ENCODE data around the gene NRIP1. TPM values are rescaled to one million over a fixed set of nuclear protein-coding genes. Genes with fewer than 3 reads are reported as not detected.
"Not testable (repeated sequence)": the region's sequence is repeated elsewhere in the genome, so short reads cannot be mapped to it uniquely, and the experiment has no call there.

Gene NRIP1
- total RNA-seq, 1 donor from 2014 or later = 58.5 TPM

- H3K9me3 ChIP-seq (ENCODE audit: control insufficient read depth in 3 of 3, low read length in 3 of 3); H3K9ac ChIP-seq (ENCODE audit: low read depth in 1 of 3, low read length in 3 of 3); H3K27me3 ChIP-seq (ENCODE audit: control insufficient read depth in 3 of 3, insufficient read depth in 3 of 3, low read length in 3 of 3); H3K4me3 ChIP-seq (ENCODE audit: low read length in 3 of 3); H3K27ac ChIP-seq (ENCODE audit: low read depth, low read length); H3K36me3 ChIP-seq (ENCODE audit: control insufficient read depth in 3 of 3, insufficient read depth in 3 of 3, low read length in 3 of 3): not testable (repeated sequence)
- peaks cover 0 to 15% (median 0%) of the 10 kb centered on the region in 3 donors for H3K4me1 ChIP-seq (ENCODE audit: control insufficient read depth in 3 of 3, insufficient read depth in 3 of 3, low read length in 3 of 3)
Measured at GRCh38 chr21:15030861-15031260, 33.9 kb downstream of the NRIP1 start.

DNA sequence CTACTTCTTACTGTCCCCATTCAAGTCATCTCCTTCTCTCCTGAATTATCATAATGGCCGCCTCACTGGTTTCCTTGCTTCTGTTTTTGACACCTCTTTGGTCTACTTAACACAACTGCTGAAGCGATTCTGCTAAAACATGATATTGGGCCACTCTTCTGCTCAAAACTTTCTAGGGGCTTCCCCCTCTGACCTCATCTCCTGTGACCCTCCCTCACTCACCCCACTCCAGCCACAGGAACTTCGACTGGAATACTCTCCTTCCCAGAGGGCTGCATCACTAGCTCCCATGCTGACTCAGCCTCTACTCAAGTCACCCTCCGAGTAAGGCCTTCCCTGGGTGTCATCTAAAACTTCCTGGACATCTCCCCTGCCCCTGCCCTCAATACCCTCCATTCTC lies 35.7 kb downstream of the NRIP1 start:
- no peak overlapping the region for H3K27ac ChIP-seq (ENCODE audit: low read depth, low read length)
- no peaks in the 10 kb centered on the region for H3K36me3 ChIP-seq (ENCODE audit: control insufficient read depth in 3 of 3, insufficient read depth in 3 of 3, low read length in 3 of 3)
- no peak overlapping the region for H3K9ac ChIP-seq (ENCODE audit: low read depth in 1 of 3, low read length in 3 of 3)
- peaks cover 0 to 11% (median 0%) of the 10 kb centered on the region in 3 donors for H3K4me1 ChIP-seq (ENCODE audit: control insufficient read depth in 3 of 3, insufficient read depth in 3 of 3, low read length in 3 of 3)
- no peak overlapping the region for H3K4me3 ChIP-seq (ENCODE audit: low read length in 3 of 3)
- H3K9me3 ChIP-seq (ENCODE audit: control insufficient read depth in 3 of 3, low read length in 3 of 3) = no peaks in the 10 kb centered on the region
- no peaks in the 10 kb centered on the region for H3K27me3 ChIP-seq (ENCODE audit: control insufficient read depth in 3 of 3, insufficient read depth in 3 of 3, low read length in 3 of 3)

DNA sequence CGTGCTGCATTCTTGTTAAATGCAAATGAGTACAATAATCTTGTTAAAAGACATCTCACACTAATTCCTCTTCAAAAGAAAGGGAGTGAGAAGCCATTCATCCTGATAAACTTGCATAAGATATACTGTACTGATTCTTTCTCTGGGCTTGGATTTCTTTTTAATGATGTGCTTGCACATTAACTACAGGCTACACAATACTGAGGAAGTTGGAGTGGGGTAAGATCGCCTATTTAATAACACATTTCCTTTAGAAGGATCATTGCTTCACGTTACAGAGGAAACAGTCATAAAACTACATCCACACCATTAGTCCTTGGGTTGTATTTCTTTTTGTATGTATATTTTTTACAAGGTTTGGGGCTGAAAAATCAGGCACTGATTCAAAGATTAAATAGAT lies 36.6 kb downstream of the NRIP1 start:
- no peaks in the 10 kb centered on the region for H3K27me3 ChIP-seq (ENCODE audit: control insufficient read depth in 3 of 3, insufficient read depth in 3 of 3, low read length in 3 of 3)
- H3K4me1 ChIP-seq (ENCODE audit: control insufficient read depth in 3 of 3, insufficient read depth in 3 of 3, low read length in 3 of 3) = peaks cover 0 to 10% (median 0%) of the 10 kb centered on the region in 3 donors
- H3K9me3 ChIP-seq (ENCODE audit: control insufficient read depth in 3 of 3, low read length in 3 of 3) = no peaks in the 10 kb centered on the region
- no peak overlapping the region for H3K4me3 ChIP-seq (ENCODE audit: low read length in 3 of 3)
- H3K9ac ChIP-seq (ENCODE audit: low read depth in 1 of 3, low read length in 3 of 3) = no peak overlapping the region
- H3K36me3 ChIP-seq (ENCODE audit: control insufficient read depth in 3 of 3, insufficient read depth in 3 of 3, low read length in 3 of 3) = no peaks in the 10 kb centered on the region
- no peak overlapping the region for H3K27ac ChIP-seq (ENCODE audit: low read depth, low read length)

- H3K9me3 ChIP-seq (ENCODE audit: control insufficient read depth in 3 of 3, low read length in 3 of 3) = no peaks in the 10 kb centered on the region
- no peaks in the 10 kb centered on the region for H3K36me3 ChIP-seq (ENCODE audit: control insufficient read depth in 3 of 3, insufficient read depth in 3 of 3, low read length in 3 of 3)
- H3K27me3 ChIP-seq (ENCODE audit: control insufficient read depth in 3 of 3, insufficient read depth in 3 of 3, low read length in 3 of 3) = no peaks in the 10 kb centered on the region
- peaks cover 0 to 10% (median 0%) of the 10 kb centered on the region in 3 donors for H3K4me1 ChIP-seq (ENCODE audit: control insufficient read depth in 3 of 3, insufficient read depth in 3 of 3, low read length in 3 of 3)
- H3K27ac ChIP-seq (ENCODE audit: low read depth, low read length) = no peak overlapping the region
- H3K9ac ChIP-seq (ENCODE audit: low read depth in 1 of 3, low read length in 3 of 3) = no peak overlapping the region
- H3K4me3 ChIP-seq (ENCODE audit: low read length in 3 of 3) = no peak overlapping the region
Measured at GRCh38 chr21:15027056-15027455, 37.7 kb downstream of the NRIP1 start.

- Histone ChIP-seq H3K9me3 (ENCODE audit: control insufficient read depth in 3 of 3, low read length in 3 of 3) (no peaks in the 10 kb centered on the region), H3K27me3 (ENCODE audit: control insufficient read depth in 3 of 3, insufficient read depth in 3 of 3, low read length in 3 of 3) (no peaks in the 10 kb centered on the region)
Measured at GRCh38 chr21:15026370-15026769, 38.4 kb downstream of the NRIP1 start.

GRCh38 chr21:15023776-15024175 lies 41.0 kb downstream of the NRIP1 start:
- H3K4me3 ChIP-seq (ENCODE audit: low read length in 3 of 3) = no peak overlapping the region
- H3K9me3 ChIP-seq (ENCODE audit: control insufficient read depth in 3 of 3, low read length in 3 of 3) = no peaks in the 10 kb centered on the region
- no peaks in the 10 kb centered on the region for H3K36me3 ChIP-seq (ENCODE audit: control insufficient read depth in 3 of 3, insufficient read depth in 3 of 3, low read length in 3 of 3)
- no peak overlapping the region for H3K27ac ChIP-seq (ENCODE audit: low read depth, low read length)
- no peak overlapping the region for H3K9ac ChIP-seq (ENCODE audit: low read depth in 1 of 3, low read length in 3 of 3)
- no peaks in the 10 kb centered on the region for H3K27me3 ChIP-seq (ENCODE audit: control insufficient read depth in 3 of 3, insufficient read depth in 3 of 3, low read length in 3 of 3)
- H3K4me1 ChIP-seq (ENCODE audit: control insufficient read depth in 3 of 3, insufficient read depth in 3 of 3, low read length in 3 of 3) = peaks cover 0 to 3% (median 0%) of the 10 kb centered on the region in 3 donors

More at GRCh38 chr21:15026370-15026769, 38.4 kb downstream of the NRIP1 start:
- Histone ChIP-seq H3K36me3 (ENCODE audit: control insufficient read depth in 3 of 3, insufficient read depth in 3 of 3, low read length in 3 of 3) (no peaks in the 10 kb centered on the region), H3K27ac (ENCODE audit: low read depth, low read length) (no peak overlapping the region), H3K9ac (ENCODE audit: low read depth in 1 of 3, low read length in 3 of 3) (no peak overlapping the region), H3K4me1 (ENCODE audit: control insufficient read depth in 3 of 3, insufficient read depth in 3 of 3, low read length in 3 of 3) (peaks cover 0 to 10% (median 0%) of the 10 kb centered on the region in 3 donors), H3K4me3 (ENCODE audit: low read length in 3 of 3) (no peak overlapping the region)

DNA sequence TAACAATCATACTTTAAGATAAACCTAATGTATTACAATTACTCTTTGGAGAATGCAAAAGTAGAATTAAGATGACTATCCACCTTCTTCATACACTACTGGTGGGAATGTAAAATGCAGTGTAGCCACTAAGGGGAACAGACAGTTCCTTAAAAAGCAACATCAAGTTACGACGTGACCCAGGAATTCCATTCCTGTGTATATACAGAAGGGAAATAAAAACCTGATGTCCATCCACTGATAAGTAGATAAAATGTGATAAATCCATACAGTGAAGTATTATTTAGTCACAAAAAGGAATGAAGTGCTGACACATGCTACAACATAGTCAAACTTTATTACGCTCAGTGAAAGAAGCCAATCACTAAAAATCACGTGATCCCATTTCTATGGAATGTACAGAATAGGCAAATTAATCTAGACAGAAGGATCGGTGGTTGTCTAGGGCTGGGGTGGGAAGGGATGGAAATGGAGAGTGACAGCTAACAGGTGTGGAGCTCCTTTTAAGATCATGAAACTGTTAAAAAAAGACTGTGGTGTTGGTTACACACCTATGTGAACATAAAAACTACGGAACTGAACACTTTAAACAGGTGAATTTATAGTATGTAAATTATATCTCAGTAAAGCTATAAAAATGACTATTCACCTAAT lies 42.1 kb downstream of the NRIP1 start:
- Histone ChIP-seq H3K4me3 (ENCODE audit: low read length in 3 of 3) (no peak overlapping the region), H3K4me1 (ENCODE audit: control insufficient read depth in 3 of 3, insufficient read depth in 3 of 3, low read length in 3 of 3) (peaks cover 0 to 2% (median 0%) of the 10 kb centered on the region in 3 donors), H3K27ac (ENCODE audit: low read depth, low read length) (no peak overlapping the region), H3K9ac (ENCODE audit: low read depth in 1 of 3, low read length in 3 of 3) (no peak overlapping the region), H3K27me3 (ENCODE audit: control insufficient read depth in 3 of 3, insufficient read depth in 3 of 3, low read length in 3 of 3) (no peaks in the 10 kb centered on the region), H3K9me3 (ENCODE audit: control insufficient read depth in 3 of 3, low read length in 3 of 3) (no peaks in the 10 kb centered on the region), H3K36me3 (ENCODE audit: control insufficient read depth in 3 of 3, insufficient read depth in 3 of 3, low read length in 3 of 3) (no peaks in the 10 kb centered on the region)

DNA sequence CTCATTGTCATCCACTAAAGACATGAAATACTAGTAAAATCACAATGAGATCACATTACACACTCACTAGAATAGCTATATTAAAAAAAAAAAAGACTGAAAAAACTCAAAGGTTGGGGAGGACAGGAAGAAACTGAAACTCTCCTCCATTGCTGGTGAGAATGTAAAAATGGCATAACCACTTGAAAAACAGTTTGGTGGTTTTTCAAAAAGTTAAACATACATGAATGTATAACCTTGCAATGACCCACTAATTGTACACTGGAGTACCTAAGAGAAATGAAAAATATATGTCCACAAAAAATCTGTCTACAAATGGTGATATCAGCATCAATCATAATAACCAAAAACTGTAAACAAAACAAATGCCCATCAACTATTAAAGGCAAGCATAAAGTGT lies 44.0 kb downstream of the NRIP1 start:
- Histone ChIP-seq H3K9ac (ENCODE audit: low read depth in 1 of 3, low read length in 3 of 3) (no peak overlapping the region), H3K36me3 (ENCODE audit: control insufficient read depth in 3 of 3, insufficient read depth in 3 of 3, low read length in 3 of 3) (no peaks in the 10 kb centered on the region), H3K4me3 (ENCODE audit: low read length in 3 of 3) (no peak overlapping the region), H3K27me3 (ENCODE audit: control insufficient read depth in 3 of 3, insufficient read depth in 3 of 3, low read length in 3 of 3) (no peaks in the 10 kb centered on the region), H3K9me3 (ENCODE audit: control insufficient read depth in 3 of 3, low read length in 3 of 3) (no peaks in the 10 kb centered on the region), H3K27ac (ENCODE audit: low read depth, low read length) (no peak overlapping the region), H3K4me1 (ENCODE audit: control insufficient read depth in 3 of 3, insufficient read depth in 3 of 3, low read length in 3 of 3) (no peaks in the 10 kb centered on the region)

- H3K27ac ChIP-seq (ENCODE audit: low read depth, low read length) = no peak overlapping the region
- H3K4me1 ChIP-seq (ENCODE audit: control insufficient read depth in 3 of 3, insufficient read depth in 3 of 3, low read length in 3 of 3) = peaks cover 0 to 3% (median 0%) of the 10 kb centered on the region in 3 donors
- no peaks in the 10 kb centered on the region for H3K27me3 ChIP-seq (ENCODE audit: control insufficient read depth in 3 of 3, insufficient read depth in 3 of 3, low read length in 3 of 3)
- no peak overlapping the region for H3K4me3 ChIP-seq (ENCODE audit: low read length in 3 of 3)
- no peaks in the 10 kb centered on the region for H3K9me3 ChIP-seq (ENCODE audit: control insufficient read depth in 3 of 3, low read length in 3 of 3)
- H3K9ac ChIP-seq (ENCODE audit: low read depth in 1 of 3, low read length in 3 of 3) = peak overlapping the region in 1 of 3 donors; percentile 7
- H3K36me3 ChIP-seq (ENCODE audit: control insufficient read depth in 3 of 3, insufficient read depth in 3 of 3, low read length in 3 of 3) = no peaks in the 10 kb centered on the region
Measured at GRCh38 chr21:15018382-15018781, 46.4 kb downstream of the NRIP1 start.

DNA sequence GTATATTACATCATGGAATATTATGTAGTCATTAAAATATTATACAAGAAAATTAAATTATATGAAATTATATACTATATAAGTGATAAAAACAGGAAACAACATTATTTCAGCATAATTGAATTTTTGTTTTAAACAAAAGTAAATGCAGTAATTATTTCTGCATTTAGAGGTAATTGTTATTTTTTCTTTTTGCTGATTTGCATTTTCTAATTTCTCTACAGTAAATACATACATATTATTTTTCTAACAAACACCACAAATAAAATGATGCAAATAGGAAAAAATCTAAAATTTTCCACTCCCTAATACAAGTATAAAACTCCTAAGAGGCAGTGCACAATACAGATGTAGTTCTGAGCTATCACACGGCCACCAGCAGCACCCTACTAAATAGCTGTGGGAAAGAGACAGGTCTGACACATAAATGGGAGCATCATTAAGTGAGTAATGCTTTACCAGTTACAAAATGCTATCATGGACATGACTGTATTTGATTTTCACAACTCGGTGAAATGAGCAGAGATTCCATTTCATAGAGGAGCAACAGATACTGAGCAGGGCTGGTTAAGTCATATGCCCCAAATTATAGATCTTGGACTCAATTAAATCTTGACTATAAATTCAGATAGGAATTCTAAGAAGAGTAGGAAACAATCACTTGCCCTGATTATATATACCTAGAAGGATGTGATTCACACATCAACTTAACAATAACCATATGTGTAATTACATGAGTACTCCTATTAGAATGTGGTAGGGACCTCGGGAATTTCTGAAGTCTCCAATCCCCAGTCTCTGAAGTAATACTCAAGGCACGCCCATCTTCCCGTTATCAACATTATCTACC lies 49.0 kb downstream of the NRIP1 start:
- Histone ChIP-seq H3K9me3 (ENCODE audit: control insufficient read depth in 3 of 3, low read length in 3 of 3) (no peaks in the 10 kb centered on the region), H3K9ac (ENCODE audit: low read depth in 1 of 3, low read length in 3 of 3) (no peak overlapping the region), H3K4me3 (ENCODE audit: low read length in 3 of 3) (no peak overlapping the region), H3K27me3 (ENCODE audit: control insufficient read depth in 3 of 3, insufficient read depth in 3 of 3, low read length in 3 of 3) (no peaks in the 10 kb centered on the region), H3K27ac (ENCODE audit: low read depth, low read length) (no peak overlapping the region), H3K36me3 (ENCODE audit: control insufficient read depth in 3 of 3, insufficient read depth in 3 of 3, low read length in 3 of 3) (no peaks in the 10 kb centered on the region), H3K4me1 (ENCODE audit: control insufficient read depth in 3 of 3, insufficient read depth in 3 of 3, low read length in 3 of 3) (peaks cover 0 to 3% (median 0%) of the 10 kb centered on the region in 3 donors)
